Lung (tissue), 12 donors: ENCODE results near the gene LIMS2. TPM values are rescaled to one million over a fixed set of nuclear protein-coding genes. Genes with fewer than 3 reads are reported as not detected.

Experiments
- ATAC-seq: fragments of 200-7000 bp; cut with Tn5 transposase; one replicate; pipeline ENCODE4 v1.9.1; 2020; ENCODE audit warnings: moderate number of reproducible peaks; ENCODE audit not compliant: insufficient read depth, low FRiP score
- DNase-seq, 3 donors: peaks; one replicate each; pipeline ENCODE4 v3.0.0-alpha.2; 2013 to 2017
- H3K27ac ChIP-seq, 2 donors: one replicate each; pipeline ENCODE4 v1.5.1; 2013; ENCODE audit warnings: mild to moderate bottlenecking in 2 of 2, moderate library complexity in 2 of 2, control low read depth in 1 of 2, inconsistent platforms in 1 of 2, low read depth in 1 of 2, low read length in 1 of 2
- H3K27me3 ChIP-seq, 3 donors: one replicate each; pipeline ENCODE4 v1.5.1; 2013; ENCODE audit warnings: low read length in 2 of 3; ENCODE audit not compliant: control insufficient read depth in 3 of 3, insufficient read depth in 3 of 3
- H3K36me3 ChIP-seq, 4 donors: one replicate each; pipeline ENCODE4 v1.5.1; 2013; ENCODE audit warnings: low read length in 4 of 4, mild to moderate bottlenecking in 1 of 4, moderate library complexity in 1 of 4; ENCODE audit not compliant: control insufficient read depth in 4 of 4, insufficient read depth in 4 of 4
- H3K4me1 ChIP-seq, 5 donors: one replicate each; pipeline ENCODE4 v1.5.1; 2013; ENCODE audit warnings: low read length in 5 of 5, mild to moderate bottlenecking in 2 of 5, moderate library complexity in 1 of 5; ENCODE audit not compliant: control insufficient read depth in 5 of 5, insufficient read depth in 5 of 5
- H3K4me3 ChIP-seq: one replicate; pipeline ENCODE4 v1.5.1; 2013; ENCODE audit warnings: mild to moderate bottlenecking, control low read depth, moderate library complexity
- H3K9ac ChIP-seq, 2 donors: one replicate each; pipeline ENCODE4 v1.5.1; 2013; ENCODE audit warnings: low read length in 2 of 2, control low read depth in 1 of 2; ENCODE audit not compliant: insufficient read depth in 1 of 2
- H3K9me3 ChIP-seq, 4 donors: one replicate each; pipeline ENCODE4 v1.5.1; 2013; ENCODE audit warnings: low read length in 3 of 4, mild to moderate bottlenecking in 1 of 4, moderate library complexity in 1 of 4; ENCODE audit not compliant: control insufficient read depth in 4 of 4, insufficient read depth in 3 of 4
- CTCF ChIP-seq: IDR thresholded peaks from 2 replicates; pipeline ENCODE4 v1.5.1; 2012; ENCODE audit warnings: mild to moderate bottlenecking; ENCODE audit errors: control extremely low read depth, extremely low read depth
- WGBS, 2 donors: extraction: QIAGEN DNeasy Blood & Tissue Kit; methylation state at CpG; one replicate each; pipeline ENCODE4 v1.1.7; 2013; 5-methylcytosine and 5-hydroxymethylcytosine counted together
- polyA plus RNA-seq, 2 donors: library from polyadenylated mRNA; stranded (reverse); fragments of 200-250 nt; gene quantifications; one replicate each; pipeline ENCODE4 v1.2.1, GENCODE V29; 2013
- total RNA-seq, 2 donors: library from RNA; depleted of rRNA in 1 of 2; stranded (reverse); fragments of >200 nt in 1 of 2; gene quantifications; one replicate each; pipeline ENCODE4 v1.2.1, GENCODE V29; 2014 to 2021
- donor health status: control.
- donor health status: control.
- donor health status: Bipolar disorder and iron deficiency.
- donor health status: healthy.
- donor health status: DM: yes; HTN: yes; CAD: no.

Gene LIMS2
- total and polyA plus RNA-seq, 4 donors = 22.2 to 138 (median 80.4) TPM

- H3K4me1 ChIP-seq = peaks cover 0 to 41% (median 0%) of the 10 kb centered on the region in 5 donors
- H3K27me3 ChIP-seq = no peaks in the 10 kb centered on the region
- H3K36me3 ChIP-seq = peaks cover 0 to 24% (median 0%) of the 10 kb centered on the region in 4 donors
- H3K27ac ChIP-seq = peak overlapping the region; percentile 38 to 70
- TF ChIP-seq CTCF = no peak
- no peak for ATAC-seq
- no peak for DNase-seq
- H3K9me3 ChIP-seq = no peaks in the 10 kb centered on the region
- no peak overlapping the region for H3K4me3 ChIP-seq
- WGBS, 2 donors = 78 to 79% methylated on average over 16 of the region's 16 CpGs
- H3K9ac ChIP-seq = no peak overlapping the region
These were observed 19.9 kb downstream of the LIMS2 start for GRCh38 chr2:127655209-127656073.

- no peak overlapping the region for H3K4me3 ChIP-seq
- H3K4me1 ChIP-seq = peaks cover 0 to 43% (median 0%) of the 10 kb centered on the region in 5 donors
- H3K27ac ChIP-seq = peak overlapping the region; percentile 35 to 38
- WGBS, 2 donors = 88 to 95% methylated on average over 8 of the region's 8 CpGs
- H3K9me3 ChIP-seq = no peaks in the 10 kb centered on the region
- H3K27me3 ChIP-seq = no peaks in the 10 kb centered on the region
- no peak for TF ChIP-seq CTCF
- peaks cover 0 to 24% (median 0%) of the 10 kb centered on the region in 4 donors for H3K36me3 ChIP-seq
- H3K9ac ChIP-seq = no peak overlapping the region
- ATAC-seq (no peak), DNase-seq (no peak)
These were observed 20.5 kb downstream of the LIMS2 start for GRCh38 chr2:127654838-127655175.

GRCh38 chr2:127654084-127654837 is 21.1 kb downstream of the LIMS2 start:
- H3K9me3 ChIP-seq = no peaks in the 10 kb centered on the region
- ATAC-seq (no peak), DNase-seq (no peak)
- H3K27me3 ChIP-seq = no peaks in the 10 kb centered on the region
- H3K9ac ChIP-seq = no peak overlapping the region
- peak overlapping the region; percentile 3 to 9 for H3K27ac ChIP-seq
- peaks cover 0 to 45% (median 5%) of the 10 kb centered on the region in 5 donors for H3K4me1 ChIP-seq
- TF ChIP-seq CTCF = no peak
- 93 to 95% methylated on average over 24 of the region's 24 CpGs for WGBS, 2 donors
- H3K4me3 ChIP-seq = no peak overlapping the region
- peaks cover 0 to 24% (median 0%) of the 10 kb centered on the region in 4 donors for H3K36me3 ChIP-seq
